ENCODE measurements around the gene EYS. TPM values are rescaled to one million over a fixed set of nuclear protein-coding genes. Genes with fewer than 3 reads are reported as not detected.
A peak's percentile ranks its signal among the peaks of the same experiment; 100 is the strongest.

The EYS gene
- total and polyA plus RNA-seq, 2 of the 8 experiments (the other 6 are each of a cell fraction or from before 2014, with no cell fraction given): 0.05 to 0.13 TPM

DNA sequence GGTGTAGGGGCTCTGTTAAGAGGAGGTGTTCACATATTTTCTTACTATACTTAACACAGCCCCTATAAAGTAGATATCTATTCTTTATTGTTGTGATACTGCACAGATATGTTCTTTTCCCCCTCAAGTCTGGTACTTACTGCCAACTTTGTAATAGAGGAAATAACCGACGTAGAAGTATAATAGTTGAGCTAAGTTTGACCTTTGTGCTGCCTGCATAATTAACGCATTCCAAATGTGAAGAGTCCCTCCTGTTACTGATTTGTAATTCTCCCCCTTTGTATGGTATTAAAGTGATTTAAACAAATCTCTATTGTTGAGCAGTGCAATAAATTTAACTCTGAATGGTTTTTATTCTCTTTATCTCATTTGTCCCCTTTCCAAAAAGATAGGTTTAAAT lies 2032.4 kb downstream of the EYS start:
- Histone ChIP-seq H2BK15ac (ENCODE audit: low read length) (no peak overlapping the region), H3K23ac (ENCODE audit: insufficient read length) (no peak overlapping the region), H3K4me3 (ENCODE audit: extremely low read depth in 1 of 4, insufficient read depth in 2 of 4, low read depth in 3 of 4, low read length in 4 of 4) (peak overlapping the region in 1 of 4 experiments; percentile 13; a peak in 1 of 8 replicates), H2BK20ac (ENCODE audit: low read length) (no peak overlapping the region), H2AFZ (ENCODE audit: low read length) (no peak overlapping the region), H2BK120ac (replicated peaks; ENCODE audit: low read depth, low read length) (no peak overlapping the region), H4K20me1 (replicated peaks in 1 of 2; ENCODE audit: control insufficient read depth in 1 of 2, insufficient read depth in 2 of 2, low read length in 2 of 2) (peaks cover 4 to 15% of the 10 kb centered on the region in 2 experiments), H3K14ac (ENCODE audit: insufficient read length) (no peak overlapping the region), H3K27me3 (replicated peaks in 1 of 4; ENCODE audit: control insufficient read depth in 3 of 4, extremely low read depth in 1 of 4, insufficient read depth in 3 of 4, low read length in 3 of 4) (no peaks in the 10 kb centered on the region), H3K4me1 (replicated peaks in 1 of 4; ENCODE audit: control insufficient read depth in 3 of 4, insufficient read depth in 4 of 4, low read length in 3 of 4) (peaks cover 2 to 10% (median 6%) of the 10 kb centered on the region in 4 experiments; a peak in 6 of 7 replicates), H3K9me3 (ENCODE audit: insufficient read depth in 2 of 2, low read depth in 1 of 2, low read length in 1 of 2) (no peaks in the 10 kb centered on the region), H3K9ac (replicated peaks in 1 of 4; ENCODE audit: extremely low read depth in 1 of 4, low read depth in 3 of 4, low read length in 3 of 4) (no peak overlapping the region), H3K4ac (replicated peaks; ENCODE audit: insufficient read length, low read depth, low read length) (no peak overlapping the region), H3K56ac (replicated peaks; ENCODE audit: insufficient read length, low read depth, low read length) (no peak overlapping the region), H4K8ac (ENCODE audit: extremely low read depth, insufficient read depth, low read length) (no peak overlapping the region), H3K18ac (ENCODE audit: extremely low read depth, low read length) (no peak overlapping the region), H2BK12ac (ENCODE audit: low read depth, low read length) (no peak overlapping the region), H2AK5ac (ENCODE audit: low read depth, low read length) (no peak overlapping the region), H3K27ac (ENCODE audit: low read depth, low read length) (no peak overlapping the region), H4K91ac (replicated peaks; ENCODE audit: insufficient read length, low read length) (no peak overlapping the region), H3K4me2 (ENCODE audit: insufficient read depth in 1 of 2, low read depth in 2 of 2, low read length in 2 of 2) (no peak overlapping the region; a peak in 2 of 4 replicates), H2BK5ac (ENCODE audit: low read depth, low read length) (no peak overlapping the region), H3K23me2 (ENCODE audit: low read depth, low read length) (no peaks in the 10 kb centered on the region), H3K36me3 (ENCODE audit: control insufficient read depth in 2 of 4, insufficient read depth in 4 of 4, low read length in 3 of 4) (no peaks in the 10 kb centered on the region; a peak in 1 of 8 replicates), H3K79me1 (ENCODE audit: low read depth, low read length) (peaks cover 3% of the 10 kb centered on the region; the same call in 1 of the 2 replicates), H3K79me2 (ENCODE audit: control insufficient read depth in 1 of 2, insufficient read depth in 2 of 2, low read length in 2 of 2) (peaks cover 5 to 97% of the 10 kb centered on the region in 2 experiments; a peak in 3 of 4 replicates), H4K5ac (ENCODE audit: insufficient read length, low read depth, low read length) (no peak overlapping the region)
- 63% methylated on average over 3 of the region's 3 CpGs; no CpG with 5 or more reads in 1 of the 2 experiments for WGBS, 2 experiments (ENCODE audit: extremely low coverage in 1 of 2, insufficient coverage in 1 of 2, insufficient read length in 1 of 2, insufficient replicate concordance in 2 of 2, low coverage in 1 of 2, low lambda C conversion rate in 2 of 2, missing lambda C conversion rate in 1 of 2)
- FAIRE-seq (no peak), DNase-seq (ENCODE audit: low read depth in 1 of 2, low spot score in 2 of 2) (no peak)
- POLR2A ChIA-PET (ENCODE audit: partially characterized antibody): no interaction called here
- CTCF ChIA-PET (ENCODE audit: partially characterized antibody): no interaction called here
- TF ChIP-seq, protein P1, sequence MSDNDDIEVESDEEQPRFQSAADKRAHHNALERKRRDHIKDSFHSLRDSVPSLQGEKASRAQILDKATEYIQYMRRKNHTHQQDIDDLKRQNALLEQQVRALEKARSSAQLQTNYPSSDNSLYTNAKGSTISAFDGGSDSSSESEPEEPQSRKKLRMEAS (IDR thresholded peaks at IDR 0.05): no peak
- TF ChIP-seq RFX5 (IDR thresholded peaks at IDR 0.05; ENCODE audit: borderline replicate concordance, low read depth, low read length) (no peak), NRF1 (IDR thresholded peaks at IDR 0.05; ENCODE audit: low read depth, low read length) (no peak), ASH2L (IDR thresholded peaks at IDR 0.05; ENCODE audit: low read length) (no peak), KDM4A (IDR thresholded peaks at IDR 0.05; ENCODE audit: low read depth, low read length, severe bottlenecking) (no peak)
- TF ChIP-seq, protein P2, sequence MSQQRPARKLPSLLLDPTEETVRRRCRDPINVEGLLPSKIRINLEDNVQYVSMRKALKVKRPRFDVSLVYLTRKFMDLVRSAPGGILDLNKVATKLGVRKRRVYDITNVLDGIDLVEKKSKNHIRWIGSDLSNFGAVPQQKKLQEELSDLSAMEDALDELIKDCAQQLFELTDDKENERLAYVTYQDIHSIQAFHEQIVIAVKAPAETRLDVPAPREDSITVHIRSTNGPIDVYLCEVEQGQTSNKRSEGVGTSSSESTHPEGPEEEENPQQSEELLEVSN (IDR thresholded peaks at IDR 0.05): no peak
- TF ChIP-seq, protein P3, sequence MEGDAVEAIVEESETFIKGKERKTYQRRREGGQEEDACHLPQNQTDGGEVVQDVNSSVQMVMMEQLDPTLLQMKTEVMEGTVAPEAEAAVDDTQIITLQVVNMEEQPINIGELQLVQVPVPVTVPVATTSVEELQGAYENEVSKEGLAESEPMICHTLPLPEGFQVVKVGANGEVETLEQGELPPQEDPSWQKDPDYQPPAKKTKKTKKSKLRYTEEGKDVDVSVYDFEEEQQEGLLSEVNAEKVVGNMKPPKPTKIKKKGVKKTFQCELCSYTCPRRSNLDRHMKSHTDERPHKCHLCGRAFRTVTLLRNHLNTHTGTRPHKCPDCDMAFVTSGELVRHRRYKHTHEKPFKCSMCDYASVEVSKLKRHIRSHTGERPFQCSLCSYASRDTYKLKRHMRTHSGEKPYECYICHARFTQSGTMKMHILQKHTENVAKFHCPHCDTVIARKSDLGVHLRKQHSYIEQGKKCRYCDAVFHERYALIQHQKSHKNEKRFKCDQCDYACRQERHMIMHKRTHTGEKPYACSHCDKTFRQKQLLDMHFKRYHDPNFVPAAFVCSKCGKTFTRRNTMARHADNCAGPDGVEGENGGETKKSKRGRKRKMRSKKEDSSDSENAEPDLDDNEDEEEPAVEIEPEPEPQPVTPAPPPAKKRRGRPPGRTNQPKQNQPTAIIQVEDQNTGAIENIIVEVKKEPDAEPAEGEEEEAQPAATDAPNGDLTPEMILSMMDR (IDR thresholded peaks at IDR 0.05; ENCODE audit: control extremely low read depth in 1 of 3, insufficient read depth in 1 of 3, low read depth in 1 of 3, low read length in 3 of 3): no peak
- TF ChIP-seq, protein P4, sequence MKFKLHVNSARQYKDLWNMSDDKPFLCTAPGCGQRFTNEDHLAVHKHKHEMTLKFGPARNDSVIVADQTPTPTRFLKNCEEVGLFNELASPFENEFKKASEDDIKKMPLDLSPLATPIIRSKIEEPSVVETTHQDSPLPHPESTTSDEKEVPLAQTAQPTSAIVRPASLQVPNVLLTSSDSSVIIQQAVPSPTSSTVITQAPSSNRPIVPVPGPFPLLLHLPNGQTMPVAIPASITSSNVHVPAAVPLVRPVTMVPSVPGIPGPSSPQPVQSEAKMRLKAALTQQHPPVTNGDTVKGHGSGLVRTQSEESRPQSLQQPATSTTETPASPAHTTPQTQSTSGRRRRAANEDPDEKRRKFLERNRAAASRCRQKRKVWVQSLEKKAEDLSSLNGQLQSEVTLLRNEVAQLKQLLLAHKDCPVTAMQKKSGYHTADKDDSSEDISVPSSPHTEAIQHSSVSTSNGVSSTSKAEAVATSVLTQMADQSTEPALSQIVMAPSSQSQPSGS (IDR thresholded peaks at IDR 0.05; ENCODE audit: low read length): no peak

All from H1 (cell line).